Activated T-helper 9 cell treated with anti-CD3 and anti-CD28 coated beads, Interleukin-2, amount 50 U/mL, for 16 hours (primary cell): Measurements from ENCODE around the gene GRIA2.

Experiments used
- DNase-seq: peaks from one replicate; pipeline ENCODE4 v3.0.0-alpha.2; 2020; ENCODE audit warnings: low read depth

The GRIA2 gene

DNA sequence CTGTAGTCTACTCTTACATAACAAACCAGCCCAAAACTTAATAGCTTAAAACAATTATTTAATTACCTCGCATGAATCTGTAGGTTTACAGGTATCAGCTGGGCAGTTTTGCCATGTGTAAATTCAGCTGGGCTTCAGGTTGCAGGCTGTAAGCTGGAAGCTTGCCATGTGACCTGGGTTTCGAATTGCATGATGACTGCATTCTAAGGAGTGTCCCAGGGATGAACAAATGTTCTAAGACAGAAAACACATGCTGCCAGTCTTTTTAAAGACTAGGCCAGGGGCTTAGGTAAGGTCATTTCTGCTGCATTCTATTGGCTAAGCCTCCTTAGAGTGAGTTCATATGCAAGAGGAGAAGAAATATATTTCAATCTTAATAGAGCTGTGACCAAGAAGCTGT is 44.8 kb downstream of the GRIA2 start:
- no peak for DNase-seq

DNA sequence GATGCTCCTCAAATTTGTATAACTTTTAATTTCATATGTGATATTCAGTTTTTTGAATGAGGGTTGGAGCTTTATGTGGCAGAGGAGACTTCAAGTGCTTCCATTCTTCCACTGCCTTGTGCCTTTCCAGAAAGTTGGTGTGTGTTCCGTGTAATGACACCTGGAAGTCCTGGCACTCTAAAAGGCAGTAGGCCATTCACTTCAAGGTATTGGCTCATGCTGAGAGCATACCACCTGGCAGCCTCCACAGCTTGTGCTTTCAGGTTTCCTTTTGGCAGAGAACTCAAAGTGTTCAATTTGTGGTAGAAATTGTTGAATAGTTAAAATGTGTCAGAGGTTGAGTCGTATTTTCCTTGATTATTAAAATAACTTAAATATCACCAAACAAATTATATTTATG is 49.6 kb downstream of the GRIA2 start:
- DNase-seq = no peak

DNA sequence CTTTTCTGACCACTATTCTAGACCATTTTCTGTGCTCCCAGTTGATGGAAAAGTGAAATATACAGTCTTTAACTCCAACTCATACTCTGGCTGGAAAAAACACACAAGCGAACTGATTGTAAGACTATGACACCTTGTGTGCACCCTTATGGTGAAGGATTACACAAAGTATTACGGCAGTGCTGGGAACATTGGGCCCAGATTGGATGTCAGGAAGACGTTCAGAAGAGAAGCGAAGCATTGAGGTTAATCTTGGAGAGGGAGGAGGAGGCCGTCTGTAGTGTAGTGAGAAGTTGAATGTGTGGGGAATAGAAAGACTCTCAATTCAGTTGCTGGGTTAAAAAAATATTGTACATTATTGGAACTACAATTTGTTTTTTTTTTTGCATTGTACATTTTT is 50.0 kb downstream of the GRIA2 start:
- DNase-seq = no peak

DNA sequence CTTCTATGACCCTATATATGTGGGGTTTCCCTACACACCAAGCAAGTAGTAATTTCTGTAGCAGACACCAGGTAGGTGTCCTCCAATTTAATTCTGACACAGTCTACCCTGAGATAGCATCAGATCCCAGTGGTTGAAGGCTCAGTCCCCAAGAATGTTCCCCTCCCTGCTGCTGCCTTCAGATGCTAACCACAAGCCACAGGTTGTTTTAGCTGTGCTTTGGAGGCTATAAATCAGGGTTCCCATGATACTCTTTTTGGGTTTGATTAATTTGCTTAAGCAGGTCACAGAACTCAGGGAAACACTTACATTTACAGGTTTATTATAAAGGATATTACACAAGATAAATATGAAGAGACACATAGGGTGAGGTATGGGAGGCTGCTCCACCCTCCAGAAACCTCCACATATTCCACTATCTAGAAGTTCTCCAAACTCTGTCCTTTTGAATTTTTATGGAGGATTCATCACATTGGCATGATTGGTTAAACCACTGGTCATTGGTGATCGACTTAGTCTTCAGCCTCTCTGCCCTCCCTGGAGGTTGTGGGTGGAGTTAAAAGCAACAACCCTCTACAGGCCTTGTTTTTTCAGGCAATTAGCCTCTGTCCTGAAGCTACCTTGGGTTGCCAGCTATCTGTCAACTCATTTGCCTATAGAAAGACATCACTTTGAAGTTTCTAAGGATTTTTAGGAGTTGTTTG is 50.8 kb downstream of the GRIA2 start:
- DNase-seq = no peak

DNA sequence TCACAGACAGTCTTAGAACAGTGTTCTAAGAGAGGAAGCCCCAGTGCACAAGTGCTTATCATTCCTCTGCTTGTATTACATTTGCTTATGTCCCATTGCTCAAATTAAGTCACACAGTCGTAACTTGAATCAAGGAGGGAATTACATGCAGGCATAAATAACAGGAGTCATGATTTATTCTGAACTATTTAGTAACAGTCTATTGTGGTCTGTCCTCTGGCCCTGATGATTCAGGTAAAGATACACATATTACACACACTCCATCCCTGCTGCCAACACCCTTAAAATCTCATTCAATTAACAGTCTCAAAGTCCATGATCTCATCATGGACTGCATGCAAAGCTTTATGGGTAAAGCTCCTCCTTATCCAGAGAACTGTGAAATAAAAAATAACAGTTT is 60.1 kb downstream of the GRIA2 start:
- DNase-seq = no peak

DNA sequence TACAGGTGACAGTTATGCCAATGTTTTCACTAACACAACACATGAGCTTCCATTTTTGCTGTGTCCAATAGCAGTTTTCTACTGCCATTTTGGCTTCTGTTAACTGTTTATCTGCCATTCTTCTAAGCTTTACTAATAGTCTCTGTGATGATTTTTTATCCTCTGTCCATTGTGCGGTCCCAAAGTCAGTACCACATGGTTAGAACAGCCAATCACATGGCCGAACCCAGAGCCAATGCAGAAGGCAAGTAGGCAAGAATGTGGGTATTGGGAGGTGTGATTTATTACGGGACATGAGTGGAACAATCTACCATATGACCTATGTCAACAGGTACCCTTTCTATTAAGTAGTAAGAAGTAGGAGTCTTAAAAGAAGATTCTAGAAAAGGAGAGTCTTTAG is 61.5 kb downstream of the GRIA2 start:
- no peak for DNase-seq

DNA sequence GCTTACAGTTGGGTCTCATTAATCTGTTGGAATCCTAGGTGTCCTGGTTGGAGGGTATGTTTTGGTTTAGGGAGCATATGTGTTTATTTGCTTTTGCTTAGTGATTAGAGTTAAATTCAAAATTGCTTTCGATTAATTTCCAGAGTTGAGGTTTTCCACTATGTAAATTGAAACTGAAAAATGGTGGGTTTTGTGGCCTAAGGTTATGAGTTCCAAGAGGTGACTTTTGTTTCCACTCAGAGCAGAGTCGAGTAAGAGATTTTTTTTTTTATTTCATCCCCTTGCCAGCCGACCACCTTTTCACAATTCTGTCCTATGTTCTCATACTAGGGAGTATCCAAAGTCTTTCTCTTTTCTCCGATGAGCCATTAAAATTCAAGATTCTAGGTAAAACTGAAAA is 66.9 kb downstream of the GRIA2 start:
- no peak for DNase-seq

DNA sequence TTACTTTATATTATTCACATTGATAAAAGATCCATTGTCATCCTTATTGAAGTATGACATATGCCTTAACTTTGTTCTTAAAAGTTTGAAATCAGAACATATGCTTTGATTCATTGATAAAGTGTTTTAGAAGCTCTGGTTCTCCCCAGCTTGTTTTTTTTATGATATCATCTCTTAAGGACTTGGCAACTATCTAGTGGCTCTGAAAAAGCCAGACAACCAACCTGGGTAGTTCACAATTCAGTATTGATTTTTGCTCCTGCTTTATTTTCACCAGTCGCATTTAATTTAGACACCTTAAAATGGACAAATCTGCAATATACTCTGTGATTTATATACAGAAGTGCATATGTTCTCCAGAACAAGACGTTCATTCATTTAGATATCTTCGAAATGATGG is 70.1 kb downstream of the GRIA2 start:
- DNase-seq = no peak

DNA sequence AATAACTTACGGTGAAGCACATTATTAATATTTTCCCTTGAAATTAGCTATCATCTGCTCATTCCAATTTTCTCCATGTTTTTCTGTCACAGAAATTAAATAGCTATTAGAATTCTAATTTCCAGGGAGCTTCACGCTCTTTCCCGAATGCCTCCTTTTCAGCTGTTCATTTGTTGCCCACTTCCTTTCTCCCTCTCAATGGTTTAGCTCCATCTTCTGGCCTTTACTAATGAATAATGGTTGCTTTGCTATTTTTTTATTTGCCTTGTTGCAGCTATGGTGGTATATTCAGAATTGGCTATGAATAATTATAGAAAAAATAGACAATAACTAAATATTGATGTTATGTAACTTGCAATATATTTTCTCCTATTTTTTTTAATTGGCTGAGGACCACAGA is 70.5 kb downstream of the GRIA2 start:
- DNase-seq = no peak

DNA sequence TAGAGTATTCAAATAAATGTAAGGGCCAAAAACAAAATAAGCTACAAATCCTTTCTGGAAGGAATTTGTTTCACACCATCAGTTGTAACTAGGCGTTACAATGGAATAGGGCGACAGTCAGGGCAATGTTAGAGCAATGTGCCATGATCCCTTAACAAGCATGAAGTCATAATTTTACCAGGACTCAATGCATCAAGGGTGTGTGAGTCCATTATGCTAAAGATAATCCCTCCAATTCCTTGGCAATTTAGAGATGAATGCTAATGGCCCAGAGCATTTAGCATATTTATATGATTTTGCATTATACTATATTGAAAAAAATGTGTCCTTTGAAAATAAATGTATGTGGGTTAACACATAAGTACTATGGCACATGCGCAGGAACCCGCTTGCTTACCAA is 73.1 kb downstream of the GRIA2 start:
- no peak for DNase-seq

DNA sequence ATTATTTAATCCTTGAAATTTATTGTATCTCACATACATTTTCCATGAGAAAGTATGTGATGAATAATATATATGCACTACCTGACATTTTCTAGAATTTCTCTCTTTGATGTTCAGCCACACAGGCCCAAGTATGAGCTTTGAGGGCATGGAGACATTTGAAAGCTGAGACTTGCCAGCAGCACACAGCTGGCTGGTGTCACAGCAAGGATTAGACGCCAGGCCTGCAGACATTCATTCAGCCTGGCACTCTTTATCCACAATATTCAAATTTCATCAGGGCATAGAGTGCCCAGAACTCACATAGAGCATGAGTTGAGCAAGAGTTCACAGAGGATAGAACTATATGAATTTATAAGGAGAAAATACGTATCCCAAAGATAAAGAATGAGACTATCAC is 74.0 kb downstream of the GRIA2 start:
- DNase-seq = no peak

DNA sequence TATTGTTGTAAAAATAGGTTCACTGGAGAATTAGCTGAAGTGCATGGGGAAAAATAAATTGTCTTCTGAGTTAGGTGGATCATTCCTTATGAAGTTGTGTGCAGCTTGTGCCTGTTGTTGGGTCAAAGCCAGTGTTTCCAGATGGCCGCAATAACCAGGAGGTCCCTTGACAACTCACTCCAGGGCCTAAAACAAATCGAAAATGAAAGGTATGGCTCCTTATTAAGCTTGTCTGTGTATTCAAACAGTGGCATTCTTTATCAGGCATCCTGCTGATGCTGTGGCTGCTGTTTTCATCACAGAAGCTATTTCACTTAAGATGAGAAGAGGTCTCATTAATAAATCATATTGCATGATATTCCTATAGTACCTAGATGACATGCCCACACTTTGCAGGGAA is 80.2 kb downstream of the GRIA2 start:
- no peak for DNase-seq

DNA sequence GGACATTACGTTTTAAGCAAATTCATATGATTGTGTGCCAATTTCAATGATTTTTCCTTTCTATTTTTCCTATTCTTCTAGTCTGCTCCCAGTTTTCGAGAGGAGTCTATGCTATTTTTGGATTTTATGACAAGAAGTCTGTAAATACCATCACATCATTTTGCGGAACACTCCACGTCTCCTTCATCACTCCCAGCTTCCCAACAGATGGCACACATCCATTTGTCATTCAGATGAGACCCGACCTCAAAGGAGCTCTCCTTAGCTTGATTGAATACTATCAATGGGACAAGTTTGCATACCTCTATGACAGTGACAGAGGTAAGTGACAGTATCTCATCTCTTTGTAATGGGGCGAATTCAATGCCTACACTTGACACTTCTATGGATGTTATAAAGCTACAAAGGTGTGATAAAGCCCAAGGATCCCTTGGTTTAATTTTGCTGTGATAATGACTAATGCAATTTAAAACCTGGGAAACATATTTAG is 83.0 kb downstream of the GRIA2 start:
- no peak for DNase-seq

DNA sequence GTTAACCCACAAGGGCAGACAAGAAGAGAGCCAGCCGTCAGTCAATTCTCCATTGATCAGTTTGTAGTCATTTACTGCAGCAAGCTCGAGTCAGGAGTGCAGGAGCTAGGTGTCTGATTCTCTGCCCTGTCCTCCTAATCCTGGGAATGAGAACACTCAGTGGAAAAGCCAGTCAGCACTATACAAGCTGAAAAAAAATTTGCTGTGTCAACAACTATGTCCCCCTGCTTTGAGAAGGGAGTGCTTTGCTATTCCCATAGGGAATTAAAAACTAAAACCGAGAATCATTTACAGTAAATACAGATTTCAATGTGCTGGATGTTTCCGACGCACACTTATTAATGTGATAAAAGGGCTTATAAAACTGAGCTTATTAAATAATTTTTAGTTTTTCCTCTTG is 84.2 kb downstream of the GRIA2 start:
- DNase-seq = no peak

DNA sequence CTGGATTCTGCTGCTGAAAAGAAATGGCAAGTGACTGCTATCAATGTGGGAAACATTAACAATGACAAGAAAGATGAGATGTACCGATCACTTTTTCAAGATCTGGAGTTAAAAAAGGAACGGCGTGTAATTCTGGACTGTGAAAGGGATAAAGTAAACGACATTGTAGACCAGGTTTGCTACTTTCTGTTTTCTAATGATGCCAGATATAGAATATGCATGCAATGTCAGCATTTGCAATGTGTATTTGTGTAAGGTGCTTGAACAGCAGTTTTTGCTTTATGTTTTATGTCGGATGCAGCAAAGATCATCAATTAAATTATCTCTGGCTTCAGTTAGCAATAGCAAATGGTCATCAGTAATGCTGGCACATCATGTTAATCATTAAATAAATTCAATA is 92.2 kb downstream of the GRIA2 start:
- no peak for DNase-seq

DNA sequence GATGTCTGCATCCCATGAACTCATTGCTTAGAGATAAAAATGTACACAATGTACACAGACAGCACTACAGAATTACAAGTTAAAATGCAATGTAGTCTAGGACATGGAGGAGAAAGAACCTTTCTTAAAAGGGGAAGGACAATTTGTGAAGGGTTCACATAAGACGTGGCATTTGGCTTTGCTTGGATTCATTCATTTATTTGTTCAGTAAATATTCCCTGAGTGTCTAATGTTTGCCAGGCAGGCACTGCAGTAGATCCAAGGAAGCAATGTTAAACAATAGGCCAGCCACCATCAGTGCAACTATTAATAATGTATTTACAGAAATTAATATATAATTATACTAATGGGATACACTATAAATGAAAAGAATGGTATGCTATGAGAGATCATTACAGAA is 94.4 kb downstream of the GRIA2 start:
- DNase-seq = no peak

DNA sequence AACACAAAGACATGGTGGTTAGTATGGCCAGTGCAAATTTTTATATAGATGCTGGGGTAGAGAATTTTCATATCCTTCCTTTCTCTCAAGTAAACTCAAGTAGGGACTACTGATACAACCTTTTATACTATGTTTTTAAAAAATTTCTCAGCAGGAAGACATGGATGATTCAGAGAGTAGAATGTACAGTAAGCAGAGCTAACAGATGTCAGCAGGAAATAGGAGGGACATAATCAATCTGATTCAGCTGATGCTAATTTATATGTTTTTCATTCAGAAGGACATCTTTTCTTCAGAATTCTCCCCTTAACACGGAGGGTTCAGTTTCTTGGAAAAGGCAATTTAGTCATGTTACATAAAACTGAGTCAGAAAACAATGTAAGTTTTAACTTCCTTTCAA is 95.4 kb downstream of the GRIA2 start:
- no peak for DNase-seq

DNA sequence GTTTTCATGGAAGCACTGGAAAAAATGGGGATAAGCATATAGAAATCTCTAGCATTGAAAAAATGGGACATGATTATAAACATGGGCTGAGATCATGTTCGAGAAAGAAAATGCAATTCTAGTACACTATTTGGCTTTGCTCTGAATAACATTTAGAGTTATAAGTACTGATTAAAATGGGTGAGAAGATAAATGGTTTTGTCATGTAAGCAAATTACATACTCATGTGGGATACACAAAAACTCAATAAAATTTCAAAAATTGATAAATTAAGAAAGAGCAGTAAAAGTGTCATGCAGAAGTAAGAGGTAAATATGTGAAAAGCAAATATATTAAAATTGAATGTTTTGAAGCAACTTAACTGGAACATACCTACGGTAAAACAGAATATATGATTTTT is 99.6 kb downstream of the GRIA2 start:
- no peak for DNase-seq

DNA sequence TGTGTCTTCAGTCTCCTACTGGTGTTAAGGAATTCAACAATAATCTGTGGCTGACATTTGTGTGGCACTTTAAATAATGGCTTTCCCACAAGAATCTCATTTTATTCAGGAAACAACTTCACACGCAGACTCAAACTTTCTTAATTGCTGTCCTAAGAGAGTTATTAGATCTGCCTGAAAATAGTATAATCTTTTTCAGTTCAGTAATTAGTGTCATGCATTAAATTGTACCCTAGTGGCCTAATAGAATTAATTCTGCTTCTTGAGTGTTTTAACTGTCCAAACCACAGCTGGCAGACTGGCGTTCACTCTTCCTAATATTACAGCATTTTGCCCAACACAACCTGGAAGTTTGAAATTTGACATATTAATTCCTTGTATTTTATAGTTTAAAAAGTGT is 107.1 kb downstream of the GRIA2 start:
- DNase-seq = no peak

DNA sequence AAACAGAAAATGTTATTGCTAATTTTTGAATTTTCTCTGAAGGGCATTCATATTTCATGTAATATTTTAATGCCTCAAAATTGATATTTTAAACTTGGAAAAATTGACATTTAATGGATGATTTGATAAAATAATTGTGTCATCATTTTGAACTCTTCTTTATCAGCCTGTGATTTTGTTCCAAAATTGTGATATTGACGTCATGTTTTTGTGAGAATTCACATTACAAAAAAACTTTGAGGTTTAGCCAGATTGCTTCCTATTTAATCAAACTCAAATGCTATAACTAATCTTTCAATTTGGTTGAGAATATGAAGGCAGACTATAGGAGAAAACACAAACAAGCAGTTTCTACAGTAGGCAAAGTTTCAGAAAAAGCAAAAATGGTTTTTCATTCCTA is 137.4 kb downstream of the GRIA2 start:
- DNase-seq = no peak

DNA sequence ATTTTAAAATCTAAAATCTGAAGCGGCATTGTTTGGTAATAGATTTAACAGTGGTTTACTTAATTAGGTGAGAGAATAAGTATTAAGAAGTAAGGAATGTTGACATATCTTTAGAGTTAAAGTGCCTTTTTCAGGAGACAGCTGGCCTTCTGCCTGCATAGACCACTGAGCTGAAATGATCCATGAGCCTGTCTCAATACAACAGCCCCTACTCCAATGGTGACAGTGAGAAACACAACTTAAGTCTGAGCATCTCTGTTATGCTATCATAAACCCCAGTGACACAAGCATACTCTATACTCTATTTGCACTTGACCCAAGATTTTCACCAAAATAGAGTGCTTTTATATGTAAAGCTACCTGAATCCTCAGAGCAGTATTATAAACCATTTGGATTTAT is 137.9 kb downstream of the GRIA2 start:
- DNase-seq = no peak

DNA sequence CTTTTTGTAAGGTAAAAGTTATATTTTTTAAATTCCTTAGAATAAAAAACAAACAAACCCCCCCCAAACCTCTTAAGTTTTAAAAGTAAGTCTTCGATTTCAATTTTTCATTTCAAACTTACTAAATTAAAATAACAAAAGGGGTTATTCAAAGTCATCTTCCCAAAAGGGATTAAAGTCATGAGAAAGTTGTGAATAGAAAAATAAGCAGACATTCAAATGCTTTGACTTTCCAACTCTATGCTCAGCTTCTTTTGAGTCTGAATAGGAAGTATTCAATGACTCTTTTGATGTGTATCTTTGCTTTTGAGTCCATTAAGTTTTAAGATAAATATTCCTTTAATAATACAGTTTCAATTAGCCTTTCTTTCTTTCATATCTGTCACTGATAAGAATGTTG is 138.3 kb downstream of the GRIA2 start:
- no peak for DNase-seq

DNA sequence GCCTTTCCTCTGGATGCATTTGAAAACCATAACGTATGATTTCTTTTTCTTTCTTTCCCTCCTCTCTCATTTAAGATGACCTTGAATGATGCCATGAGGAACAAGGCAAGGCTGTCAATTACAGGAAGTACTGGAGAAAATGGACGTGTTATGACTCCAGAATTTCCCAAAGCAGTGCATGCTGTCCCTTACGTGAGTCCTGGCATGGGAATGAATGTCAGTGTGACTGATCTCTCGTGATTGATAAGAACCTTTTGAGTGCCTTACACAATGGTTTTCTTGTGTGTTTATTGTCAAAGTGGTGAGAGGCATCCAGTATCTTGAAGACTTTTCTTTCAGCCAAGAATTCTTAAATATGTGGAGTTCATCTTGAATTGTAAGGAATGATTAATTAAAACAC is 142.8 kb downstream of the GRIA2 start:
- no peak for DNase-seq

DNA sequence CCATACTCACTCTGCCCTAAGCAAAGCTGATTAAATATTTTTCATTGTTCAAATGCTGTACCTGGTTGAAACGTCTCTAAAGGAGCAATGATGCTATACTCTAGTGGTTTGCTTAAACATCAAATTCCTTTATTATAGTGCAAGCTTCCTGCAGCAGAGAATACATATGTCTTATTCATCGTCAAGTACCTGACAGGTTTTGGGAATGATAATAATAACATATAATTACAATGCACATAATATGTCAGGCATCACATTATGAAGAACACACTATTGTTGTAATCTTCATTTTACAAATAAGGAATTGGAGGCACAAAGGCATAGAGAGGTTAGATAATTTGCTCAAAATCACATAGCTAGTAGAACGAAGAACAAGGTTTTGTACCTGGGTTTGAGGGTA is 151.6 kb downstream of the GRIA2 start:
- DNase-seq = no peak

DNA sequence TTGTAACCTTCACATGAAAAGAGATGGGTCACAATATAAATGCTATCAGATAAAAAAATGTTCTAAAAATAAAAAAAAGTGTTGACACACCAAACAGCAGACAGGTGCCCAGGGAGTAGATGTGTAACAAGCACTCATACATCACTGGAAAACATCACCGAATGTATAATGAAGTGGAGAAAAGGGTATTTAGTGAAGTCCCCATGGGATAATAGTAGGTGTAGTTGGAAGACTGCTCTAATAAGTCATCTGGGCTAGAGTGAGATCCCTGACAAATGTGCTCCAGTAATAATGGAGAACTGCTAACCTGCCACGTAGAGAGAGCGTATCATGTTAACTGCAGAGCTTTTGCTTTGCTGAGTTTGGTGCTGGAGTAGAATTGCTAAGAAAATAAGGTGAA is 152.0 kb downstream of the GRIA2 start:
- no peak for DNase-seq
